ENCODE data around the gene ABI3BP.
A peak's percentile ranks its signal among the peaks of the same experiment; 100 is the strongest.

Gene ABI3BP

DNA sequence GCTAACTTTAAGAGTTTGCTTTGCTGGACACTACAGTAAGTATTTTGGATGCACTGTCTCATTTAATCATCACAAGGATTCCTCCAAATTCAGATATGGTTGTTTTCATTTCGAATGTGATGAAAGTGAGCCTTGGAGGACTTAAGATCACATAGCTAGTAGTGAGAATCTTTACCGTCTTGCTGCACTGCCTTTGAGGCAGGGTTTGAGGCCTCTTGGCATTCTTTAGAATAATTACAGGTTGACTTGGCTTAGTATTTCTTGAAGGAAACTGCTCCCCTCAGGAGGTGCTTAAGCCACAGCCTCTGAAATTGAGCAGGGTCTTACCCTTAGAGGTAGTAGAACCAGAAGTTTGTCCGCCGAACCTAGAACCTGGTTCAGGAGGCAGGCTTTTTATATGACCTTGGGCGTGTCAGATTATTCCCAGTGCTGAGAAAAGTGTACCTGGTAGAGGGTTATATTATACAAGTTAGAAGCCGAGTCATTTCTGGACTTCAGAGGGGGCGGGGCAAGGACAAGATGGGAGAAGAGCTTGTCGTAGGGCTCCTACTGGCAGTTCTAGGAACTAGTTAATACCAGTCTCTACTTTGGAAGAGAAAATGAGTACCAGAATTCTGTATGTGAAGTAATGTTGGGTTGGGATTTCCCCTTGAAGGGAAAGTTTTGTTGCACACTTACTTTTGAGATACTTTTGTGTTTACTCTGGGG, 282.8 kb downstream of the ABI3BP start:
- Histone ChIP-seq H3K4me3 (ENCODE audit: insufficient read depth, low read length, poor library complexity, severe bottlenecking) (peak overlapping the region; percentile 70), H2AFZ (ENCODE audit: low read depth, low read length, severe bottlenecking) (no peak overlapping the region)

DNA sequence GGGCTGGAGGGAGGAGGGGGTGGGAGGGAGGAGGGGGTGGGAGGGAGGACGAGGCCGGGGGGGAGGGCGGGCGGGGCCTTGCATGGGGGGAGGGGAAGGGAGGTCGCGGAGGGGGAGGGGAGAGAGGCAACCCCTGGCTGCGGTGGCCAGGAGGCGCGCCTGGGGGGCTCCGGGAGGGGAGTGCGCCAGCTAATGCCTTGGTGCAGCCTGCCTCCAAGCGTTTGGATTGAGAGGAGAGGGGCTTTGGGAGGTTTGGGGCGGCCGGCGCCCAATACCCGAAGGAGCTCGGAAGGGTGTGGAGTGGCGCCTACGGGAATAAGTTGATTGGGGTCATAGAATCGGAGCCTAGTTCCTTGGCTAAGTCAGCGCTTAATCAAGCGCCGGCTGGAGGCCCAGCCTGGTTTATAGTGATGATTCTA, 283.4 kb downstream of the ABI3BP start:
- Histone ChIP-seq H3K79me2 (ENCODE audit: insufficient read depth, low read length) (peaks cover 49% of the 10 kb centered on the region), H3F3A (ENCODE audit: insufficient read depth) (no peaks in the 10 kb centered on the region; the same call in 1 of the 2 replicates), H3K9me2 (replicated peaks; ENCODE audit: insufficient read depth, low read length) (no peaks in the 10 kb centered on the region), H3K27me3 (ENCODE audit: low read length) (no peaks in the 10 kb centered on the region), H2AFZ (ENCODE audit: low read depth, low read length, severe bottlenecking) (no peak overlapping the region), H3K9ac (ENCODE audit: low read length) (peak overlapping the region; percentile 73), H3K36me3 (ENCODE audit: low read length) (peaks cover 8% of the 10 kb centered on the region; the same call in 1 of the 2 replicates), H4K20me1 (ENCODE audit: low read depth, low read length) (peaks cover 18% of the 10 kb centered on the region), H3K9me3 (ENCODE audit: insufficient read depth, low read length) (no peaks in the 10 kb centered on the region), H3K4me3 (ENCODE audit: insufficient read depth, low read length, poor library complexity, severe bottlenecking) (peak overlapping the region; percentile 83), H3K27ac (ENCODE audit: low read depth, low read length) (peak overlapping the region; percentile 54), H3K4me2 (ENCODE audit: low read depth, low read length, poor library complexity, severe bottlenecking) (peak overlapping the region; percentile 88)
- TF ChIP-seq, protein P1, sequence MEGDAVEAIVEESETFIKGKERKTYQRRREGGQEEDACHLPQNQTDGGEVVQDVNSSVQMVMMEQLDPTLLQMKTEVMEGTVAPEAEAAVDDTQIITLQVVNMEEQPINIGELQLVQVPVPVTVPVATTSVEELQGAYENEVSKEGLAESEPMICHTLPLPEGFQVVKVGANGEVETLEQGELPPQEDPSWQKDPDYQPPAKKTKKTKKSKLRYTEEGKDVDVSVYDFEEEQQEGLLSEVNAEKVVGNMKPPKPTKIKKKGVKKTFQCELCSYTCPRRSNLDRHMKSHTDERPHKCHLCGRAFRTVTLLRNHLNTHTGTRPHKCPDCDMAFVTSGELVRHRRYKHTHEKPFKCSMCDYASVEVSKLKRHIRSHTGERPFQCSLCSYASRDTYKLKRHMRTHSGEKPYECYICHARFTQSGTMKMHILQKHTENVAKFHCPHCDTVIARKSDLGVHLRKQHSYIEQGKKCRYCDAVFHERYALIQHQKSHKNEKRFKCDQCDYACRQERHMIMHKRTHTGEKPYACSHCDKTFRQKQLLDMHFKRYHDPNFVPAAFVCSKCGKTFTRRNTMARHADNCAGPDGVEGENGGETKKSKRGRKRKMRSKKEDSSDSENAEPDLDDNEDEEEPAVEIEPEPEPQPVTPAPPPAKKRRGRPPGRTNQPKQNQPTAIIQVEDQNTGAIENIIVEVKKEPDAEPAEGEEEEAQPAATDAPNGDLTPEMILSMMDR (IDR thresholded peaks at IDR 0.05; ENCODE audit: insufficient read depth, low read length, poor library complexity, severe bottlenecking) = no peak
- no peak for TF ChIP-seq EZH2phosphoT487 (conservative IDR thresholded peaks at IDR 0.05; ENCODE audit: low read length)

More for the DNA sequence above, 282.8 kb downstream of the ABI3BP start:
- H3K9me3 ChIP-seq (ENCODE audit: insufficient read depth, low read length) = no peaks in the 10 kb centered on the region
- H3K27me3 ChIP-seq (ENCODE audit: low read length) = no peaks in the 10 kb centered on the region
- TF ChIP-seq, protein P1 (IDR thresholded peaks at IDR 0.05; ENCODE audit: insufficient read depth, low read length, poor library complexity, severe bottlenecking) = no peak
- TF ChIP-seq EZH2phosphoT487 (conservative IDR thresholded peaks at IDR 0.05; ENCODE audit: low read length) = no peak
- peaks cover 13% of the 10 kb centered on the region; the same call in 1 of the 2 replicates for H3K36me3 ChIP-seq (ENCODE audit: low read length)
- peaks cover 18% of the 10 kb centered on the region for H4K20me1 ChIP-seq (ENCODE audit: low read depth, low read length)
- no peaks in the 10 kb centered on the region; the same call in 1 of the 2 replicates for H3F3A ChIP-seq (ENCODE audit: insufficient read depth)
- no peaks in the 10 kb centered on the region for H3K9me2 ChIP-seq (replicated peaks; ENCODE audit: insufficient read depth, low read length)
- peaks cover 54% of the 10 kb centered on the region for H3K79me2 ChIP-seq (ENCODE audit: insufficient read depth, low read length)
- peak overlapping the region; percentile 73 for H3K9ac ChIP-seq (ENCODE audit: low read length)
- peak overlapping the region; percentile 33 for H3K27ac ChIP-seq (ENCODE audit: low read depth, low read length)
- peak overlapping the region; percentile 83 for H3K4me2 ChIP-seq (ENCODE audit: low read depth, low read length, poor library complexity, severe bottlenecking)

DNA sequence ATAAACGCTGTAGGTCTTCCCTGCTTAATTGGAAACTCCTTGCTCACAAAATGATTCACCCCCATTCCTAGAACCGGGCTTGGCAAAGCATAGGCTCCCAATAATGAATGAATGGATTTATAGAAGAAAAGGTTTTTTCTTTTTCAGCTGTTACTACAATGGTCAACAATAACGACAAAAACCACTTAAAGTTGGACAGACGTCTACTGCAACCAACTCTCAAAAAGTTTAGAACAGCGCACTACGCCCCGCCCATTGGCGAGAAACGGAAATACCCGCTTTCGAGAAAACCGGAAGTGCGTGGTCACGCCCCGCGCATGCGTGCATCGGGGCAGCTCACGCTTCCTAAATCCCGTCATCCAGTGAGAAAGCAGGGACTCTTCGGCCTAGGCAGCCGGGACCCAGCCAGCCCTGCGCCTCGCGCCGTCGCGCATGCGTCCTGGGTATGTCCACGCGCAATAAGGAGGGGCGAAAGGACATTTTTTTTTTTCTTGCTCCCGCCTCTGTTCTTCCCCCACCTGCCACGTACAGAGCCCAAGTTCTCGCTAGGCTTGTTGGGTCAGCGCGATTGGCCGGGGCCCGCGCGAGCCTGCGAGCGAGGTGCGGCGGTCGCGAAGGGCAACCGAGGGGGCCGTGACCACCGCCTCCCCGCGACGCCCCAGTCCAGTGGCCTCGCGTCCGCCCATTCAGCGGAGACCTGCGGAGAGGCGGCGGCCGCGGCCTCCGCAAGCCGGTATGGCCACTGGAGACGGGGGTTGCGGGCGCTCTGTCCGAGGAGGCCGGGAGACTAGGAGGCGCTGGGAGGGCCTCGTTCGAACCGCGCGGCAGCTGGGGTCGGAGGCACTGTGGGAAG, 284.0 kb downstream of the ABI3BP start, which contains the start of gene TFG:
TFG (plus strand) TSS at position 506 of the 853 bp plus-strand sequence. CDS start 4,192 bp downstream, outside the sequence.
- H3K9me2 ChIP-seq (replicated peaks; ENCODE audit: insufficient read depth, low read length) = no peaks in the 10 kb centered on the region
- H3K27ac ChIP-seq (ENCODE audit: low read depth, low read length) = peak within 1 kb of the TSS; percentile 54
- no peaks in the 10 kb centered on the region; the same call in 1 of the 2 replicates for H3F3A ChIP-seq (ENCODE audit: insufficient read depth)
- H3K36me3 ChIP-seq (ENCODE audit: low read length) = peaks cover 3% of the 10 kb centered on the region; the same call in 1 of the 2 replicates
- peaks cover 15% of the 10 kb centered on the region for H4K20me1 ChIP-seq (ENCODE audit: low read depth, low read length)
- peaks cover 42% of the 10 kb centered on the region for H3K79me2 ChIP-seq (ENCODE audit: insufficient read depth, low read length)
- H3K4me2 ChIP-seq (ENCODE audit: low read depth, low read length, poor library complexity, severe bottlenecking) = peak within 1 kb of the TSS; percentile 88
- no peaks in the 10 kb centered on the region for H3K27me3 ChIP-seq (ENCODE audit: low read length)
- peak within 1 kb of the TSS; percentile 83 for H3K4me3 ChIP-seq (ENCODE audit: insufficient read depth, low read length, poor library complexity, severe bottlenecking)
- peak within 1 kb of the TSS; percentile 98 for H2AFZ ChIP-seq (ENCODE audit: low read depth, low read length, severe bottlenecking)
- H3K9ac ChIP-seq (ENCODE audit: low read length) = peak within 1 kb of the TSS; percentile 73
- no peaks in the 10 kb centered on the region for H3K9me3 ChIP-seq (ENCODE audit: insufficient read depth, low read length)
- no peak for TF ChIP-seq EZH2phosphoT487 (conservative IDR thresholded peaks at IDR 0.05; ENCODE audit: low read length)
- TF ChIP-seq, protein P1 (IDR thresholded peaks at IDR 0.05; ENCODE audit: insufficient read depth, low read length, poor library complexity, severe bottlenecking) = no peak

Measured in SU-DHL-6 (cell line).